PC-3 (cell line): ENCODE results near the gene KCTD1. TPM values are rescaled to one million over a fixed set of nuclear protein-coding genes. Genes with fewer than 3 reads are reported as not detected.

Experiments
- ATAC-seq: fragments of 200-7000 bp; cut with Tn5 transposase; 2 replicates; pipeline ENCODE4 v1.9.1; 2020; ENCODE audit warnings: mild to moderate bottlenecking, moderate library complexity
- BruUV-seq: library from RNA; stranded (reverse); fragments of 400-500 nt; replicated peaks from 2 replicates; lab custom pipeline; 2021; lab: Mats Ljungman, UMichigan
- CTCF ChIA-PET: fragments of 300-600 bp; sonication (Branson Sonifier 250); formaldehyde crosslinking; loops from one replicate; lab custom pipeline; 2022; ENCODE audit warnings: antibody characterized with exemption; lab: Charles Lee
- POLR2A ChIA-PET: fragments of 300-600 bp; sonication (Branson Sonifier 250); formaldehyde crosslinking; loops from one replicate; lab custom pipeline; 2022; ENCODE audit warnings: antibody characterized with exemption; ENCODE audit not compliant: unreplicated experiment; lab: Charles Lee
- DNase-seq: peaks from one replicate; pipeline ENCODE4 v3.0.0-alpha.2; 2015
- H2AFZ ChIP-seq: fragments of 300-600 bp; sonication (generic); 2 replicates; pipeline ENCODE4 v1.6.0; 2016; ENCODE audit warnings: antibody characterized with exemption, low read length
- H3F3A ChIP-seq: fragments of 300-600 bp; sonication (generic); one replicate; pipeline ENCODE4 v1.6.0; 2017; ENCODE audit warnings: antibody characterized with exemption, low read length, control low read depth, mild to moderate bottlenecking; ENCODE audit not compliant: unreplicated experiment
- H3K27ac ChIP-seq: fragments of 300-600 bp; sonication (generic); 2 replicates; pipeline ENCODE4 v1.5.1; 2016; ENCODE audit warnings: mild to moderate bottlenecking, low read length
- H3K27me3 ChIP-seq: fragments of 300-600 bp; sonication (generic); 2 replicates; pipeline ENCODE4 v1.6.1; 2016; ENCODE audit warnings: low read length, mixed read lengths
- H3K36me3 ChIP-seq: fragments of 300-600 bp; sonication (generic); 2 replicates; pipeline ENCODE4 v1.6.1; 2016; ENCODE audit warnings: low read depth, mixed run types, low read length, mixed read lengths
- H3K4me1 ChIP-seq: fragments of 300-600 bp; sonication (generic); 2 replicates; pipeline ENCODE4 v1.5.1; 2016; ENCODE audit warnings: low read length; ENCODE audit not compliant: insufficient read depth
- H3K4me2 ChIP-seq: fragments of 300-600 bp; sonication (generic); 2 replicates; pipeline ENCODE4 v1.6.0; 2016; ENCODE audit warnings: low read length
- H3K4me3 ChIP-seq: fragments of 300-600 bp; sonication (generic); 2 replicates; pipeline ENCODE4 v1.5.1; 2016; ENCODE audit warnings: mild to moderate bottlenecking, low read length, mixed read lengths
- H3K79me2 ChIP-seq: fragments of 300-600 bp; sonication (generic); 2 replicates; pipeline ENCODE4 v1.6.1; 2017; ENCODE audit warnings: low read length, mixed read lengths
- H3K9ac ChIP-seq: fragments of 300-600 bp; sonication (generic); 2 replicates; pipeline ENCODE4 v1.6.0; 2016; ENCODE audit warnings: mild to moderate bottlenecking, low read length
- H3K9me2 ChIP-seq: fragments of 300-600 bp; sonication (generic); replicated peaks from 2 replicates; pipeline ENCODE4 v1.6.1; 2016; ENCODE audit warnings: mixed run types, low read length, mixed read lengths
- H3K9me3 ChIP-seq: fragments of 300-600 bp; sonication (generic); 2 replicates; pipeline ENCODE4 v1.6.1; 2016; ENCODE audit warnings: low read length, mixed read lengths
- H4K20me1 ChIP-seq: fragments of 300-600 bp; sonication (generic); 2 replicates; pipeline ENCODE4 v1.6.1; 2016; ENCODE audit warnings: low read length, mixed read lengths
- CTCF ChIP-seq: fragments of 300-600 bp; sonication (generic); conservative IDR thresholded peaks from 2 replicates; pipeline ENCODE4 v1.5.1; 2017; ENCODE audit warnings: antibody characterized with exemption, low read depth, mild to moderate bottlenecking, low read length
- EZH2 ChIP-seq: fragments of 300-600 bp; sonication (generic); IDR thresholded peaks from one replicate; pipeline ENCODE4 v1.6.1; 2017; ENCODE audit warnings: antibody characterized with exemption, mild to moderate bottlenecking, low read length; ENCODE audit not compliant: unreplicated experiment
- EZH2phosphoT487 ChIP-seq: fragments of 300-600 bp; sonication (generic); IDR thresholded peaks from 2 replicates; pipeline ENCODE4 v1.6.1; 2018; ENCODE audit warnings: mild to moderate bottlenecking, antibody characterized with exemption, low read length, borderline replicate concordance
- intact Hi-C: fragments of 100-400 bp; cut with micrococcal nuclease; formaldehyde crosslinking; loops from 2 replicates; pipeline ENCODE4 v1.9.0; 2023
- total RNA-seq: library from RNA; depleted of rRNA; stranded (reverse); fragments of >200 nt; gene quantifications from 2 replicates; pipeline ENCODE4 v1.2.3, GENCODE V29; 2014

The KCTD1 gene
- total RNA-seq, 1 experiment from 2014 or later = 15.8 TPM

GRCh38 chr18:26550998-26551694 lies 2.8 kb upstream of the KCTD1 start:
- no peak overlapping the region for H2AFZ ChIP-seq
- no peaks in the 10 kb centered on the region for H3K36me3 ChIP-seq
- intact Hi-C loops = no loop called here
- H3K4me2 ChIP-seq = no peak overlapping the region
- H3K9ac ChIP-seq = no peak overlapping the region
- H3K79me2 ChIP-seq = peaks cover 30% of the 10 kb centered on the region
- no peaks in the 10 kb centered on the region for H4K20me1 ChIP-seq
- no TSS peak for BruUV-seq
- no peak overlapping the region for H3K4me3 ChIP-seq
- no peaks in the 10 kb centered on the region for H3K27me3 ChIP-seq
- ChIA-PET CTCF (no interaction called here), POLR2A (no interaction called here)
- TF ChIP-seq CTCF (no peak), EZH2 (no peak), EZH2phosphoT487 (no peak)
- H3K27ac ChIP-seq = no peak overlapping the region
- H3K9me3 ChIP-seq = no peaks in the 10 kb centered on the region
- no peaks in the 10 kb centered on the region for H3F3A ChIP-seq
- peaks cover 21% of the 10 kb centered on the region for H3K4me1 ChIP-seq
- ATAC-seq = no peak
- DNase-seq = no peak
- no peaks in the 10 kb centered on the region for H3K9me2 ChIP-seq

- peaks cover 37% of the 10 kb centered on the region for H3K4me1 ChIP-seq
- DNase-seq (peak; percentile 81), ATAC-seq (peak; percentile 72)
- intact Hi-C loops = loop anchor here (2.0 to 5.0 kb wide), 6 partner anchors 25 to 459 kb away; partner anchors contain the start of gene SS18
- H3K9ac ChIP-seq = peak overlapping the region; percentile 49
- H3K36me3 ChIP-seq = no peaks in the 10 kb centered on the region
- H3K9me2 ChIP-seq = no peaks in the 10 kb centered on the region
- peak overlapping the region; percentile 85 for H3K4me3 ChIP-seq
- no peaks in the 10 kb centered on the region for H3K27me3 ChIP-seq
- no peaks in the 10 kb centered on the region for H3K9me3 ChIP-seq
- POLR2A ChIA-PET = interaction anchor here (1.0 kb wide), 1 partner anchor 69 kb away, joined by 17 read pairs; no protein-coding TSS in a partner anchor
- peak overlapping the region; percentile 89 for H2AFZ ChIP-seq
- H3F3A ChIP-seq = no peaks in the 10 kb centered on the region
- CTCF ChIA-PET = interaction anchor here (0.5 to 1.2 kb wide), 3 partner anchors 72 to 239 kb away, joined by 3 to 4 read pairs (median 4); no protein-coding TSS in a partner anchor
- no peak for TF ChIP-seq EZH2phosphoT487
- TF ChIP-seq EZH2 = no peak
- no peak for TF ChIP-seq CTCF
- no TSS peak for BruUV-seq
- peaks cover 46% of the 10 kb centered on the region for H3K79me2 ChIP-seq
- peak overlapping the region; percentile 12 for H3K27ac ChIP-seq
- H4K20me1 ChIP-seq = peaks cover 10% of the 10 kb centered on the region; the same call in 1 of the 2 replicates
- peak overlapping the region; percentile 81 for H3K4me2 ChIP-seq
Measured at GRCh38 chr18:26549263-26550094, 1.1 kb upstream of the KCTD1 start.
